GM04504 (cell line): ENCODE measurements around the gene RFK.
"Not testable (repeated sequence)": the region's sequence is repeated elsewhere in the genome, so short reads cannot be mapped to it uniquely, and the experiment has no call there.

Experiments
- DNase-seq: peaks from one replicate; pipeline ENCODE4 v3.0.0-alpha.2; 2012; ENCODE audit warnings: low read depth

Gene RFK

DNA sequence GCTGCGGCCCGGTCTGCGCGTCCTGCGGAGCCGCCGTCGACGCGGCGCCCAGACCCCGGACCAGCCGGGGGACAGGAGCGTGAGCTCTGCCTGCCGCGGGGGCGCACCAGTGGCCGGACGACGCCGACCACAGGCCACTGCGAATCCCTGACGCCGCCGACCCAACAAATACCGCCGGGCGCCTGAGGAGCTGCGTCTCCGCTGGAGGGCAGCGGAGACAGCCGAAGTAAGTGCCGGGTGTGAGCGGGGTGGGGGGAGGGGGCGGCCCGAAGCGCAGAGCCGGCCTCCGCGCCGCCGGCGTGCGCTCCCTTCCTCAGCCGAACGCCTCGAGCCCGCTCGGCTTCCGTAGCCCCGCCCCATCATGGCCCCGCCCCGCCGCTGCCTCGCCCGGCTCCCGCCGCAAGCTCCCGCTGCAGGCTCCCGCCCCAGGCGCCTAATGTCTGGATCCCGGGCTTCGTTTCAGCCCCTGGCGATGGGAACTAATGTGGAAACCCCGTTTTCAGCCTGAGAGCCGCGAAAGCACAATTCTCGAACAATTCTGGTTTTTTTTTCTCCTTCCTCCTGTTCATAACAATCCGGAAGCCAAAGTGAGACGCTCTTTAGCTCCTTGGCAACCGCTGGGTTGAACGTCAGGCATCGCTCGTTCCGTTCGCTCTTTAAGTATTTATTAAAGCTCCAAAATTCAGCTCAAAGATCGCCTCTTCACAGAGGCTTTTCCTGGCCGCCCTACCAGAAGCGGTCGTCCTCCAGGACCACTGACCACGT, at the start of gene RFK:
Gene RFK (minus strand): TSS at position 232 of the 765 bp plus-strand sequence. CDS start 255 bp downstream, outside the sequence.
- peak; percentile 84 for DNase-seq

DNA sequence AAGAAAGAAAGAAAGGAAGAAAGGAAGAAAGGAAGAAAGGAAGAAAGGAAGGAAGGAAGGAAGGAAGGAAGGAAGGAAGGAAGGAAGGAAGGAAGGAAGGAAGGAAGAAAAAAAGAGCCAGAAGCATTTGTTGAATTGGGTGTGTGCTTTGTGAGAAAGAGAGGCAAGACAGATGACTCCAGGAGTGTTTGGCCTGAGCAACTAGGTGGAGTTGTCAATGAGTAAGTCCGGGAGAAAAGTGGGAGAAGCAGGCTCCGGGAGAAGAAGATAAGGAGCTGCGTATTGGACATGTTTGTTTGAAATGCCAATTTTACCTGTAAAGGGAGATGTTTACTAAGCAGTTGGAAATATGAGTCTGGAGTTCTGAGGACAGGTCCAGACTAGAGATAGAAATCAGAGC, 49.7 kb upstream of the RFK start:
- no peak for DNase-seq

DNA sequence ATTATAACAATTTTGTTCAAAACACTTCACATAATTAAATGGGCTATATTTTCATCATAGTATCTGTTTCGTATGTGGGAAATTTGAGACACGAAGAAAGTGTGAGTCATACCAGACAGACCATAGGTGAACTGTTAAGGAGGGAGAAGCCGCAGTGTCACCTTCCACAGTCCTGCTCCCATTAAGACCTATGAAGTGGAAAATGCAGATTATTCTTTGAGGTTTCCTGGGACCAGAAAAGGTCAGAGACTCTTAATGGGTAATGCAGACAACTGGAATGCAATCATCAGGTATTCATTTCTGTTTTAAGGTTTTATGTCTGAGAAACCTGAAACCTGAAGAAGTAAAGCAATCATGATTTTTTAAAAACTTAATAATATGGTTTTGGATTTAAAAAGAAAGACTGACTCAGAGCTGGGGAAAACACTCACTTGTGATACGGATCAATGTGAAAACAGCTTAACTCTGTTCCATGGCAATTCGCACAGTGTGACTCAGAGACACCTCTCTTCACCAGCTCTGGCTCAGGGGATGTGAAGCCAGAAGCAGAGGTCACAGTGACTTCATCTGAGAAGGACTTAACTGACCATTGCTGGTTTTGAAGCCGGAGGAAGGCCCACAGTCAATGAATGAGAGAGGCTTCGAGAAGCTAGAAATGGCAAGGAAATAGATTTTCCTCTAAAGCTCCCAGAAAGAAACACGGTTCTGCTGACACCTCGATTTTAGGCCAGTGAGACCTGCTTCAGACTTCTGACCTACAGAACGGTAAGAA, 47.5 kb upstream of the RFK start:
- peak; percentile 8 for DNase-seq

DNA sequence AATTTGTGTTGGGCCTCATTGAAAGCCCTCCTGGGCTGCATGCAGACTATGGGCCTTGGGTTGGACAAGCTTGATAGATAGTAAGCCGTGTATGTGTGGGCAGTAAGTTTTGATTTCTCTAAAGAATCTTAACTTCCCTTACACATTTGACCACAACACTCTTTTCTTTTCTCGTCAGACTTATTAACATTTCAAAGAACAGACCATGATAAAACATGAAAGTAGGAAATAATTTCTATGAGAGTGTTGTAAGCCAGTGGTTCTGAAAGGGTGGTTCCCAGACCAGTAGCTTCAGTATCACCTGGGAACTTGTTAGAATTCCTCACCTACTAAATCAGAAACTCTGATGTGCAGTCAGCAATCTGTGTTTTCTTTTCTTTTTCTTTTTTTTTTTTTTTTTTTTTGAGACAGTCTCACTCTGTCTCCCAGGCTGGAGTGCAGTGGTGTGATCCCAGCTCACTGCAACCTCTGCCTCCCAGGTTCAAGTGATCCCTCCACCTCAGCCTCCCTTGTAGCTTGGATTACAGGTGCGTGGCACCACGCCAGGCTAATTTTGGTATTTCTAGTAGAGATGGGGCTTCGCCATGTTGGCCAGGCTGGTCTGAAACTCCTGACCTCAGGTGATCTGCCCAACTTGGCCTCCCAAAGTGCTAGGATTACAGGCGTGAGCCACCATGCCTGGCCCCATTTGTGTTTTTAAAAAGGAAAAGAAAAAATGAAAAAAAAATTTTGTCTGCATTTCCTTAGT, 44.8 kb upstream of the RFK start:
- no peak for DNase-seq

DNA sequence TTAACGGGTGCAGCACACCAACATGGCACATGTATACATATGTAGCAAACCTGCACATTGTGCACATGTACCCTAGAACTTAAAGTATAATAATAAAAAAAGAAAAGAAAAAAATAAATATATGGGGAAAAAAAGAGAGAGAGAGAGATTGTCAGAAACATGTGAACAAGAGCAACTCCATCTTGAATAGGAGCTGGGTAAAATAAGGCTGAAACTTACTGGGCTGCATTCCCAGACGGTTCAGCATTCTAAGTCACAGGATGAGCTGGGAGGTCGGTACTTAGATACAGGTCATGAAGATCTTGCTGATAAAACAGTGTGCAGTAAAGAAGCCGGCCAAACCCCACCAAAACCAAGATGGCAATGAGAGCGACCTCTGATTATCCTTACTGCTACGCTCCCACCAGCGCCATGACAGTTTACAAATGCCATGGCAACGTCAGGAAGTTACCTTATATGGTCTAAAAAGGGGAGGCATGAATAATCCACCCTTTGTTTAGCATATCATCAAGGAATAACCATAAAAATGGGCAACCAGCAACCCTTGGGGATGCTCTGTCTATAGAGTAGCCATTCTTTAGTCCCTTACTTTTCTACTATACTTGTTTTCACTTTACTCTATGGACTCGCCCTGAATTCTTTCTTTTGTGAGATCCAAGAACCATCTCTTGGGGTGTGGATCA, 42.9 kb upstream of the RFK start:
- not testable (repeated sequence) for DNase-seq

DNA sequence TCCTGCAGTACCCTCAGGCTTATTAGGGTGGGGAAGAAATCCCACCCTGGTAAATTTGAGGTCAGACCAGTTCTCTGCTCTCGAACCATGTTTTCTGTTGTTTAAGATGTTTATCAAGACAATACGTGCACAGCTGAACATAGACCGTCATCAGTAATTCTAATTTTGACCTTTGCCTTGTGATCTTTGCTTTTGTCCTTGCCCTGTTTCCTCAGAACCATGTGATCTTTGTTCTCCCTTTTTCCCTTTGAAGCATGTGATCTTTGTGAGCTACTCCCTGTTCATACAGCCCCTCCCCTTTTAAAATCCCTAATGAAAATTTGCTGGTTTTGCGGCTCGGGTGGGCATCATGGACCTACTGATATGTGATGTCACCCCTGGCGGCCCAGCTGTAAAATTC, 40.7 kb upstream of the RFK start:
- DNase-seq, result not testable (repeated sequence)

DNA sequence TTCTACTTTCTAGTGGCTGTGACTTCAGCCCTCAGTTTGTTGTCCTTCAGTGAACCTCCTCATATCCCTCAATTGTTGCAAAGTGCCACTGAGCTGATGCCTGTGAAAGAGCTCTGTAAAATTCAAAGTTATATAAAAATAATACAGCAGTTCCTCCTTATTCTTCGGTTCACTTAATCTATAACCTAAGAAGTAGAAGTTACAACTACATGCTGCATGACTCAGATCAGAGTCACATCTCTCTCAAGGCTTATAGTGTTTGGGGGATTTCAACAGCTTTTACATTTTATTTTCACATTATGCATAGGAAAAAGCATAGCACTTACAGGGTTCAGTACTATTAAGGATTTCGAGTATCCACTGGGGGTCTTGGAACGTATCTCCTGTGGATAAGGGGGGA, 39.6 kb upstream of the RFK start:
- no peak for DNase-seq

DNA sequence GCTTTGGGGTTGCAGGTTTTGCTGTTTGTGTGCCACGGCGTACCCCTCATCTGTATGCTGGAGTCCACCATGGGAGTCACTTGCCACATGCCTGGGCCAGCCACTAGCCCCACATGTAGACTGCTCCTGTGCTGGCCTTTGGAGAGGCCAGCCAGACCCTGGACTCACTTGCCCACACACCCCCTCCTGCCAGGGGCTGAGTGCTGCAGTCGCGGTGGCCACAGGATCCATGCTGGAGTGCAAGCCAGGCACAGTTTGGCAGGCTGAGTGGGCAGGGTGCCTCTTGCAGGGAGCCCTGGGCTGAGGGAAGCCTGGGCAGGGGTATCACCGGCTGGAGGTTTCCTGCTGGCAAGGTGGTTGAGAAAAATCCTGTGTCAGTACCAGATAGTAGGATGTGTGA, 39.2 kb upstream of the RFK start:
- no peak for DNase-seq

DNA sequence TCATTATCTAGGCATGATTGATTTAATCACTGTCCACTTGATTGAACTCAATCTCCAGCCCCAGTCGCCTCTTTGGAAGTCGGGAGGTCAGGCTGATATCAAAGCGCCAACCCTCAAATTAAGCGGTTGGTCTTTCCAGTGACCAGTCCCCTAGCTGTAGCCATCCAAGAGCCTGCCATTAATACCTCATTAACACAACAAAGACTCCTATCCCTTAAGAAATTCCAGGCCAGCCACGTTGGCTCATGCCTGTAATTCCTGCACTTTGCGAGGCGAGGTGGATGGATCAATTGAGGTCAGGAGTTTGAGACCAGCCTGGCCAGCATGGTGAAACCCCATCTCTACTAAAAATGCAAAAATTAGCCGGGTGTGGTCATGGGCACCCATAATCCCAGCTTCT, 37.4 kb upstream of the RFK start:
- DNase-seq, result no peak

DNA sequence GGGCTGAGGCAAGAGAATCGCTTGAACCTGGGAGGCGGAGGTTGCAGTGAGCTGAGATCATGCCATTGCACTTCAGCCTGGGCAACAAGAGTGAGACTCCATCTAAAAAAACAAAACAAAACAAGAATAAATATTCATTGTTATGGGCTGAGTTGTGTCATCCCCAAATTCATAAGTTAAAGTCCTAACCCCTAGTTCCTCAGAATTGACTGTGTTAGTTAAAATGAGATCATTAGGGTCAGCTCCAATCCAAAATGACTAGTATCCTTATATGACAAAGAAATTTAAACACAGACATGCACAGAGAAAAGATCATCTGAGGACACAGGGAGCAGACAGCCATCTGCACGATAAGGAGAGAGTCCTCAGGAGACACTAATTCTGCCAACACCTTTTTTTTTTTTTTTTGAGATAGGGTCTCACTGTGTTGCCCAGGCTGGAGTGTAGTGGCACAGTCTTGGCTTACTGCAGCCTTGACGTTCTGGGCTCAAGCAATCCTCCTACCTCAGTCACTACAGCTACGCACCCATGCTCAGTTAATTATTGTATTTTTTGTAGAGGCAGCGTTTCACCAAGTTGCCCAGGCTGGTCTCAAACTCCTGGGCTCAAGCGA, 32.7 kb upstream of the RFK start:
- DNase-seq, result no peak

DNA sequence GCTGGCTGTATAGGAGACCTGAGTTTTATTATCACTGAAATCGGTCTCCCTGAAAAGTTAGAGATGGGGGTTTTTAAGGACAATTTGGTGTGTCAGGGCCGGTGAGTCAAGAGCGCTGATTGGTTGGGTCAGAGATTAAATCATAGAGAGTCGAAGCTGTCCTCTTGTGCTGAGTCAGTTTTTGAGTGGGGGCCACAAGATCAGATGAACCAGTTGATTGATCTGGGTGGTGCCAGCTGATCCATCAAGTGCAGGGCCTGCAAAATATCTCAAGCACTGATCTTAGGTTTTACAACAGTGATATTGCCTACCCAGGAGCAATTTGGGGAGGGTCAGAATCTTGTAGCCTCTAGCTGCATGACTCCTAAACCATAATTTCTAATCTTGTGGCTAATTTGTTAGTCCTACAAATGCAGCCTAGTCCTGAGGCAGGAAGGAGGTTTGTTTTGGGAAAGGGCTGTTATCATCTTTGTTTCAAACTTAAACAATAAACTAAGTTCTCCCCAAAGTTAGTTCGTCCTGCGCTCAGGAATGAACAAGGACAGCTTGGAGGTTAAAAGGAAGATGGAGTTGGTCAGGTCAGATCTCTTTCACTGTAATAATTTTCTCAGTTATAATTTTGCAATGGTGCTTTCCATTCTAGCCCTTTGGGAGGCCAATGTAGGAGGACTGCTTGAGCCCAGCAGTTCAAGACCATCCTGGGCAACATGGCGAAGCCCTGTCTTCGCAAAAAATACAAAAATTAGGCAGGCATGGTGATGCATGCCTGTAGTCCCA, 31.6 kb upstream of the RFK start:
- no peak for DNase-seq

DNA sequence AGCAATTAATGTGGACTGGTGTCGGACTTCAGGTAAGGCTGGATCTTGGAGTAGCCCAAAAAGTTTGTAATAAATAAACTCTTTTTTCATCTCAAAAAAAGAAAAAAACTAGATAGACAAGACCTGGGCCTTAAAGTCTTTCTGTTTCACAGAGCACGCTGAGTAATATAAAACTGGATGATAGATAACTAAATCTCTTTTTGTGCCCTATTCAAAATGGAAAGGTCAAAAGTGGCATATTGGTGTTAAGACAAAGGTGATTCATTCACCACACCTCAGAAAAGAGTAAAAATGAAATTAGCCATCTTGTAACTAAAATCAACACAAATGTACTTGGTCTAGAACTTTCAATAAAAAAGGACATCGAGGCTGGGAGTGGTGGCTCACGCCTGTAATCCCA, 30.3 kb upstream of the RFK start:
- DNase-seq, result no peak

DNA sequence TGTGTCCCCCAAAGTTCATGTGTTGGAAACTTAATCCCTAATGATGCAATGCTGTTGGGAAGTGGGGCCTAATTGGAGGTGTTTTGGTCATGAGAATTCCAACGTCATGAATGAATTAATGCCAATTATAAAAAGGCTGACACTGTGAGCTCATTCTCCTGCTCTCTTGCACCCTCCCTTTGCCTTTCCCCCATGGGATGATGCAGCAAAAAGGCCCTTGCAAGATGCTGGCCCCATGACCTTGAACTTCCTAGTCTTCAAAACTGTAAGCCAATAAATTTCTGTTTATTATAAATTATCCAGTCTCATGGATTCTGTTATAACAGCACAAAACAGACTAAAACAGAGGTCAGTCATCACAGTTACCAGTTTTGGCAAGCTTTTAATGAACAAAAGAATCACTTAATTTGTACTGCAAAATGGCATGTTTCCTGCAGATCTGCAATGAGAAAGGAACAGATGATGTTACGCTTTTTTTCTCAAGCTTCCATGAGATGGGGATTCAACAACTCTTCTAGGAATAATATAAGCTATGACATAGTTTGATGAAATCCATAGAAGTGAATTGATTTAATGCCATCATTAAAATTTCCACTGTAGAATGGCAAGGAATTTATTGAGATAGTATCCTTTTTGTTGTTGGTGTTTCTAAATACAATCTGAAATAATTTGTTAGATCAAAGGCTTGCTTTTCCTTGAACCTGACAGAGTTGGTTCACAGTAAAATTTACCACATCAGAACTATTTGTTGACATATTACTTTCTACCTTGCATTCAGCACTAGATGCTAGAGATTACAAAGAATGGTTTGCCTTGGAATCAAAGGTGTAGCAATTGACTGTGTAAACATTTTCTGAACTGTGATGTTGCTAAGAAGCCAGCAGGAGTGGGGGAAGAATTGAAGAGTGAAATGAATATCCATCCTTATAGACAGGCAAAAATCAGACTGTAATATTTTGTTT, 29.3 kb upstream of the RFK start:
- no peak for DNase-seq

DNA sequence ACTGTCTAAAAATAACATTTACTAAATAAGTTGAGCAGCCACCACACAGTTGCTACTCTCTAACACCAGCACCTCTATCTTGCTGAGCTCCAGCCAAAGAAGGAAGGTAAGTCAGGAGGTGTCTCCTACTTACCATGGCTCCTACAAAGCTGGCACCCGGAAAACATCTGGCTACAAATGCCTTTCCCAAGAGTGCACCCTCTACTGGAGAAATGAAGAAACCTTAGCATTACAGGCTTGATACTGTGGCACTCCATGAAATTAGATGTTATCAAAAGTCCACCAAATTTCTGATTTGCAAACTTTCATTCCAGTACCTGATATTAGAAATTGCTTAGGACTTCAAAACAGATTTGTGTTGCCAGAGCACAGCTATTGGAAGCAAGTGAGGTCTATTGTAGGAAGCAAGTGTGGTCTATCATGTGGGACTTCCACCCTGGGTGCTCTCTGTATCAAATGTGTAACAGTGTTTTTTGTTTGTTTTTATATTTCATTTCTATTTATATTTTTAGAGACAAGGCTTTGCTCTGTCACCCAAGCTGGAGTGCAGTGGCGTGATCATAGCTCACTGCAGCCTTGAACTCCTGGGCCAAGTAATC, 25.7 kb upstream of the RFK start:
- DNase-seq, result no peak

DNA sequence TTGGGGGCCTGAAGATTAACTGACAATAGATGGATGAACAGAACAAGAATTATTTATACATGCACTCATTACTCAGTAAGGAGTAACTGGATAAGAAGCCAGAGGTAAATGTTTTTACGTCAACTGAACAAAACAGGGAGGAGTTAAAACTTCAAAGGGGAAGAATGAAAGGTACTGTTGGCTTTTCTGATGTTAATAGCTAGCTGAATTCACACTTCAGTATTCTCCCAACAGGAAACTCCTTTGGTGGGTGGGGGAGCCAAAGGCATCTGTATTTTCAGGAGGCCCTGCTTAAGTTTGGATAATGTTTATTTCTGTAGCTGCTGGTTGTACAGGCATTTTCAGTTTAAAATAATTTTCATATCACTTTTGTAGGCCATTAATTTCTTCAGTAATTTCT, 23.2 kb upstream of the RFK start:
- no peak for DNase-seq

DNA sequence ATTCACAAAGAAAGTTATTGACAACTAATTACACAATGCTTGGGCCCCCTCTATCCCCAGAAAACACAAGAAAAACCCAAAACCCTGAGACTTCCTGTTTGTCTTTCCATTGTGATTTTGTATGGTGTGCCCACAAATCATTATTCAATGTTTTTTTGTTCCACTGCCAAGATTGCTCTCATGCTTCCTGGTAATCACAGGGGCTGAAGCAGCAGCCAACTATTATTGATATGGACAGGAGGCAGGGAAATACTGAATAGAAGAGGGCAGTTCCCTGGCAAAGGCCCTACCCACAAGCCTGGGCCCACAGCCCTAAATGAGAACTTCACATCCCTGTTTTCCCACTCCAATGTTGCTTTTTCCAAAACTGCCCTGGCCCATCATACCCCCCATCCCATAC, 21.5 kb upstream of the RFK start:
- DNase-seq, result no peak

DNA sequence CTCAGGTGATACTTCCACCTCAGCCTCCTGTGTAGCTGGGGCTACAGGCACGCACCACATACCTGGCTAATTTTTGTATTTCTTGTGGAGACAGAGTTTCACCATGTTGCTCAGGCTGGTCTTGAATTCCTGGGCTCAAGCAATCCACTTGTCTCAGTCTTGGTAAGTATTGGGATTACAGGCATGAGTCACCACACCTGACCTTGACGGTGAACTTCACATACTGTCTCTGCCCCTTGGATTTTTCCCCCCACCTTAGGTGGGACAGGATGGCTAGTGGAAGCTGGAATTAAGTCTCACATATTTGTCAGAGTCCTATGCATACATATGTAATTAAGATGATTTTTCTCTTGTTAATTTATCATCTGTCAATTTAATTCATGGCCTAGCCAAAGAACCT, 20.9 kb upstream of the RFK start:
- DNase-seq, result no peak

DNA sequence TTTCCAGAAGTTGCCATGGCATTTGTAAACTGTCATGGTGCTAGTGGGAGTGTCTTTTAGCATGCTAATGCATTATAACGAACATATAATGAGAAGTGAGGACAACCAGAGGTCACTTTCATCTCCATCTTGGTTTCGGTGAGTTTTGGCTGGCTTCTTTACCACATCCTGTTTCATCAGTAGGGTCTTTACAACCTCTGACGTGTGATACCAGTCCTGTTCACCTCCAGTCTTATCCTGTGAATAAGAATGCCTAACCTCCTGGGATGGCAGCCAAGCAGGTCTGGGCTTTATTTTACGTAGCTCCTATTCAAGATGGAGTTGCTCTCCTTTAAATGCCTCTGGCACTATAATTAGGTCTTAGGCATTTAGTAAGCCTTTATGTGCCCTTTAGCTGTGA, 20.4 kb upstream of the RFK start:
- no peak for DNase-seq

DNA sequence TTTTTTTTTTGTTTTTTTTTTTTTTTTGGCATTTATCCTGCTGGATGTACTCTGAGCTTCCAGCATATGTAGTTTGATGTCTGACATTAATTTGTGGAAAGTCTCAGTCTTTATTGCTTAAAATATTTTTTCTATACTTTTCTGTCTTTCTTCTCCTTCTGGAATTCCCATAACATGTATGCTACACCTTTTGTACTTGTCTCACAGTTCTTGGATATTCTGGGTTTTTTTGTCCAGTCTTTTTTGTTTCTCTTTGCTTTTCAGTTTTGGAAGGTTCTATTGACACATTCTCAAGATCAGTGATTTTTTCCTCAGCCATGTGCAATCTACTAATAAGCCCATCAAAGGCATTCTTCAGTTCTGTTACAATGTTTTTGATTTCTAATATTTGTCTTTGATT, 19.4 kb upstream of the RFK start:
- no peak for DNase-seq

DNA sequence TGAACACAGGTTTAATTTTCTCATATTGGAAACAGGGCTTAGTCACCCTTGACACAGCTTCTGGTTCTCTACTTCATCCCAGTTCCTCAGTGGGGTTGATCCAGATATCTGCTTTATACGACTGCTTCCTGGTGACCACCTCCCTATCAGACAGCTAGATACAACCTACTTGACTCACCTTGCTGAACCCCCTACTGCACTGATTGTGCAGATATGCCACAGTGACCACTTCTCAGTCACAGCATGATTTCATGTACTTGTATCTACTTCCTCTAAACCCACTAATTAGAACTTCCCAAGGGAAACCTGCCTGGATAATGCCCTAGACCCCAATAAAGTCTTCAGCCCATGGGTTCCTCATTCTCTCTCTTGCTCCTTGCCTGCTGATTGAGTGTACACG, 18.4 kb upstream of the RFK start:
- no peak for DNase-seq
